Fibroblast of villous mesenchyme (primary cell): Measurements from ENCODE around the gene FBXL17. TPM values are rescaled to one million over a fixed set of nuclear protein-coding genes. Genes with fewer than 3 reads are reported as not detected.

Source experiments
- DNase-seq: peaks from one replicate; pipeline ENCODE4 v3.0.0-alpha.2; 2010; ENCODE audit warnings: low read depth
- H3K4me3 ChIP-seq: 2 replicates; pipeline ENCODE4 v1.5.1; 2011; ENCODE audit warnings: low read depth, mild to moderate bottlenecking, low read length
- CTCF ChIP-seq: IDR thresholded peaks from 2 replicates; pipeline ENCODE4 v1.5.1; 2012; ENCODE audit warnings: low read depth, mild to moderate bottlenecking, low read length; ENCODE audit not compliant: insufficient read depth
- total RNA-seq: library from RNA; depleted of rRNA; stranded (reverse); fragments of >200 nt; gene quantifications from 2 replicates; pipeline ENCODE4 v1.2.3, GENCODE V29; 2012

Gene FBXL17
- total RNA-seq, 1 donor, result 20.3 TPM

GRCh38 chr5:107990881-107991810 lies 390.8 kb downstream of the FBXL17 start:
- no peak for TF ChIP-seq CTCF
- no peak overlapping the region for H3K4me3 ChIP-seq
- no peak for DNase-seq

- no peak for DNase-seq
- H3K4me3 ChIP-seq, result no peak overlapping the region
- no peak for TF ChIP-seq CTCF
These were observed 396.8 kb downstream of the FBXL17 start for GRCh38 chr5:107985144-107985543.

- no peak for DNase-seq
- H3K4me3 ChIP-seq, result no peak overlapping the region
- TF ChIP-seq CTCF, result no peak
These were observed 399.0 kb downstream of the FBXL17 start for GRCh38 chr5:107982703-107983425.

- no peak for DNase-seq
- no peak for TF ChIP-seq CTCF
- H3K4me3 ChIP-seq, result no peak overlapping the region
These were observed 400.8 kb downstream of the FBXL17 start for GRCh38 chr5:107980923-107981692.

GRCh38 chr5:107979900-107980299 lies 402.0 kb downstream of the FBXL17 start:
- no peak overlapping the region for H3K4me3 ChIP-seq
- DNase-seq, result no peak
- TF ChIP-seq CTCF, result no peak

- DNase-seq, result no peak
- no peak overlapping the region for H3K4me3 ChIP-seq
- no peak for TF ChIP-seq CTCF
These were observed 402.6 kb downstream of the FBXL17 start for GRCh38 chr5:107979291-107979690.
